SH-SY5Y (cell line): ENCODE measurements around the gene HOOK2.

Experiments used
- GATA2 ChIP-seq: IDR thresholded peaks from 2 replicates; pipeline ENCODE4 v1.6.1; 2011; ENCODE audit warnings: mild to moderate bottlenecking, low read depth, low read length
- GATA3 ChIP-seq: IDR thresholded peaks from 2 replicates; pipeline ENCODE4 v1.6.1; 2011; ENCODE audit warnings: low read depth, mild to moderate bottlenecking, low read length, moderate library complexity

DNA sequence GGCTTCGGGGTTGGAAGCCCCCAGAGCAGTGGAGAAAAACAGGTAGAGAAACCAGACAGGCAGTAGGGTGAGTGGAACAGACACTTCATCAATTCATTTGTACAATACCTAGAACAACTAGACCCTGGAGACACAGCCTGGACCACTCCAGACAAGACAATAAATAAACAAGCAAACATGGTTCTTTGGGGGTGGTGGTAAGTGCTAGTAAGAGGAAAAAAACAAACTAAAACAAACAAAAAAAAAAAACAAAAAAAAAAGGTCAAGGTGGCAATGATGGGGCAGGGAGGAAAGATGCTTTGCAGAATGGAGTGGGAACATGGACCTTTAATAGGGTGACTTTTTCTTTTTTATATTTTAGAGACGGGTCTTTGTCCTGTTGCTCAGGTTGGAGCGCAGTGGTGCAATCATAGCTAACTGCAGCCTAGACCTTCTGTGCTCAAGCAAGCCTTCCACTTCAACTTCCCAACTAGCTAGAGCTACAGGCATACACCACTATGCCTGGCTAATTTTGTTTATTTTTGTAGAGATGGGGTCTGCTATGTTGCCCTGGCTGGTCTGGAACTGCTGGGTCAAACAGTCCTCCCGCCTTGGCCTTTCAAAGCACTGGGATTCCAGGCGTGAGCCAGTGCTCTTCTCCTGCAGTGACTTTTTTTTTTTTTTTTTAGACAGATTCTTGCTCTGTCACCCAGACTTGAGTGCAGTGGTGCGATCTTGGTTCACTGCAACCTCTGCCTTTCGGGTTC is 19.0 kb upstream of the HOOK2 start:
- TF ChIP-seq GATA2 (no peak), GATA3 (no peak)
